ENCODE results near the gene GPR78.
A peak's percentile ranks its signal among the peaks of the same experiment; 100 is the strongest.

Gene GPR78

GRCh38 chr4:8586671-8587468 lies 6.7 kb downstream of the GPR78 start:
- in situ Hi-C loops (cut with HindIII; ENCODE audit: low pct_unique_long_range_greater_than_20kb, low sequenced_read_pairs) = no loop called here
- no peak for TF ChIP-seq JUND (IDR thresholded peaks at IDR 0.05; ENCODE audit: low read depth)
- DNase-seq (ENCODE audit: low read depth in 1 of 2, low spot score in 1 of 2) = peak; percentile 35 to 54

- TF ChIP-seq JUND (IDR thresholded peaks at IDR 0.05; ENCODE audit: low read depth) = no peak
- in situ Hi-C loops (cut with HindIII; ENCODE audit: low pct_unique_long_range_greater_than_20kb, low sequenced_read_pairs) = no loop called here
- DNase-seq (ENCODE audit: low read depth in 1 of 2, low spot score in 1 of 2) = no peak
Observed at GRCh38 chr4:8587469-8588195, 7.4 kb downstream of the GPR78 start.

- in situ Hi-C loops (cut with HindIII; ENCODE audit: low pct_unique_long_range_greater_than_20kb, low sequenced_read_pairs) = no loop called here
- TF ChIP-seq JUND (IDR thresholded peaks at IDR 0.05; ENCODE audit: low read depth) = no peak
- no peak for DNase-seq (ENCODE audit: low read depth in 1 of 2, low spot score in 1 of 2)
Observed at GRCh38 chr4:8588196-8588470, 7.9 kb downstream of the GPR78 start.

- DNase-seq (ENCODE audit: low read depth in 1 of 2, low spot score in 1 of 2) = no peak
- in situ Hi-C loops (cut with HindIII; ENCODE audit: low pct_unique_long_range_greater_than_20kb, low sequenced_read_pairs) = no loop called here
- no peak for TF ChIP-seq JUND (IDR thresholded peaks at IDR 0.05; ENCODE audit: low read depth)
Observed at GRCh38 chr4:8589336-8589735, 9.1 kb downstream of the GPR78 start.

- no peak for TF ChIP-seq JUND (IDR thresholded peaks at IDR 0.05; ENCODE audit: low read depth)
- in situ Hi-C loops (cut with HindIII; ENCODE audit: low pct_unique_long_range_greater_than_20kb, low sequenced_read_pairs) = no loop called here
- DNase-seq (ENCODE audit: low read depth in 1 of 2, low spot score in 1 of 2) = no peak
Observed at GRCh38 chr4:8589823-8590545, 9.8 kb downstream of the GPR78 start.

- in situ Hi-C loops (cut with HindIII; ENCODE audit: low pct_unique_long_range_greater_than_20kb, low sequenced_read_pairs) = no loop called here
- TF ChIP-seq JUND (IDR thresholded peaks at IDR 0.05; ENCODE audit: low read depth) = no peak
- DNase-seq (ENCODE audit: low read depth in 1 of 2, low spot score in 1 of 2) = no peak
Observed at GRCh38 chr4:8590546-8590880, 10.3 kb downstream of the GPR78 start.

GRCh38 chr4:8591114-8591513 lies 10.9 kb downstream of the GPR78 start:
- in situ Hi-C loops (cut with HindIII; ENCODE audit: low pct_unique_long_range_greater_than_20kb, low sequenced_read_pairs) = no loop called here
- no peak for DNase-seq (ENCODE audit: low read depth in 1 of 2, low spot score in 1 of 2)
- TF ChIP-seq JUND (IDR thresholded peaks at IDR 0.05; ENCODE audit: low read depth) = no peak

GRCh38 chr4:8591626-8592365 lies 11.6 kb downstream of the GPR78 start:
- in situ Hi-C loops (cut with HindIII; ENCODE audit: low pct_unique_long_range_greater_than_20kb, low sequenced_read_pairs) = no loop called here
- no peak for DNase-seq (ENCODE audit: low read depth in 1 of 2, low spot score in 1 of 2)
- TF ChIP-seq JUND (IDR thresholded peaks at IDR 0.05; ENCODE audit: low read depth) = no peak

GRCh38 chr4:8592366-8593263 lies 12.4 kb downstream of the GPR78 start, which contains the start of gene CPZ:
Gene CPZ, plus strand, starts transcription at chr4:8592765. Its CDS starts 69 bp downstream, at chr4:8592834.
- peak in 1 of 2 experiments; percentile 10 for DNase-seq (ENCODE audit: low read depth in 1 of 2, low spot score in 1 of 2)
- in situ Hi-C loops (cut with HindIII; ENCODE audit: low pct_unique_long_range_greater_than_20kb, low sequenced_read_pairs) = no loop called here

GRCh38 chr4:8593264-8594096 lies 13.3 kb downstream of the GPR78 start:
- no peak for DNase-seq (ENCODE audit: low read depth in 1 of 2, low spot score in 1 of 2)
- in situ Hi-C loops (cut with HindIII; ENCODE audit: low pct_unique_long_range_greater_than_20kb, low sequenced_read_pairs) = no loop called here
- TF ChIP-seq JUND (IDR thresholded peaks at IDR 0.05; ENCODE audit: low read depth) = no peak

More at GRCh38 chr4:8592366-8593263, 12.4 kb downstream of the GPR78 start, which contains the start of gene CPZ:
- no peak for TF ChIP-seq JUND (IDR thresholded peaks at IDR 0.05; ENCODE audit: low read depth)

All from T47D (cell line).